Measurements from ENCODE around the gene NHSL2.

DNA sequence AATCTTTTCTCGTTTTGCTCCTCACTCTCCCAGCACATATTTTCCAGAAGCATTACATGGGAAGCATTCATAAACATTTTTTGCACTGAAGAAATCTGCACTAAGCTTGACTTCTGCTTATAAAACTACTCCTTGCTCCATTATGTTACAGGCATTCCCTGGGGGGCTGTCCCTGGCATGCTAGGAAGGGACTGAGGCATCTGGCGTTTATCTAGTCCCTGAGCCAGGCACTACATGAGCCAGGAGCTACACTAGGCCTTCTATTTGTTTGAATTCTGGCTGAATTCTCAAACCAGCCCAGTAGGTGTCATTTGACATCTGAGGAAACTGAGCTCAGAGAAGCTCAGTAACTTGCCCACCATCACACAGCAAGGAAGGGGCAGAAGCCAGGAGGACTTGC, 43.3 kb downstream of the NHSL2 start:
- TF ChIP-seq GATA3 (IDR thresholded peaks at IDR 0.05; ENCODE audit: low read depth, low read length): no peak
- TF ChIP-seq GATA2 (IDR thresholded peaks at IDR 0.05; ENCODE audit: low read depth, low read length): no peak
